Ramos (cell line): Measurements from ENCODE around the gene MEAK7.

Source experiments
- in situ Hi-C: fragments of 300-500 bp; cut with MboI; formaldehyde crosslinking; loops from one replicate; pipeline ENCODE4 v1.14.3; 2022; ENCODE audit warnings: low sequenced_read_pairs; ENCODE audit not compliant: unreplicated experiment

MEAK7 gene

GRCh38 chr16:84504420-84505248 lies at the start of gene MEAK7:
MEAK7 (minus strand) TSS chr16:84504659; CDS start chr16:84498086, 6,573 bp downstream.
- in situ Hi-C loops, result no loop called here

- in situ Hi-C loops, result no loop called here
These were observed 49.5 kb upstream of the MEAK7 start for GRCh38 chr16:84553873-84554399.

GRCh38 chr16:84552135-84552534 lies 47.7 kb upstream of the MEAK7 start:
- in situ Hi-C loops, result no loop called here

GRCh38 chr16:84550096-84550495 lies 45.6 kb upstream of the MEAK7 start:
- in situ Hi-C loops, result no loop called here

GRCh38 chr16:84548971-84549844 lies 44.7 kb upstream of the MEAK7 start:
- in situ Hi-C loops, result no loop called here

- in situ Hi-C loops, result no loop called here
These were observed 44.0 kb upstream of the MEAK7 start for GRCh38 chr16:84548508-84548907.

- in situ Hi-C loops, result no loop called here
These were observed 43.1 kb upstream of the MEAK7 start for GRCh38 chr16:84547546-84548061.

GRCh38 chr16:84546669-84547545 lies 42.4 kb upstream of the MEAK7 start:
- in situ Hi-C loops, result no loop called here

- in situ Hi-C loops, result no loop called here
These were observed 40.8 kb upstream of the MEAK7 start for GRCh38 chr16:84545114-84545737.

GRCh38 chr16:84544031-84544773 lies 39.7 kb upstream of the MEAK7 start:
- in situ Hi-C loops, result no loop called here

GRCh38 chr16:84543253-84543652 lies 38.8 kb upstream of the MEAK7 start:
- in situ Hi-C loops, result no loop called here

- in situ Hi-C loops, result no loop called here
These were observed 37.7 kb upstream of the MEAK7 start for GRCh38 chr16:84541999-84542817.

GRCh38 chr16:84540194-84540593 lies 35.7 kb upstream of the MEAK7 start:
- in situ Hi-C loops, result no loop called here

GRCh38 chr16:84538222-84538840 lies 33.9 kb upstream of the MEAK7 start:
- in situ Hi-C loops, result no loop called here

- in situ Hi-C loops, result no loop called here
These were observed 33.2 kb upstream of the MEAK7 start for GRCh38 chr16:84537491-84538151.

GRCh38 chr16:84535851-84536250 lies 31.4 kb upstream of the MEAK7 start:
- in situ Hi-C loops, result no loop called here

GRCh38 chr16:84535408-84535807 lies 30.9 kb upstream of the MEAK7 start:
- in situ Hi-C loops, result no loop called here
